A673 (cell line): ENCODE measurements around the gene FGF11. TPM values are rescaled to one million over a fixed set of nuclear protein-coding genes. Genes with fewer than 3 reads are reported as not detected.
"Not testable (repeated sequence)": the region's sequence is repeated elsewhere in the genome, so short reads cannot be mapped to it uniquely, and the experiment has no call there.

Experiments
- BruUV-seq: library from RNA; stranded (reverse); fragments of 400-500 nt; replicated peaks from 2 replicates; lab custom pipeline; 2021; lab: Mats Ljungman, UMichigan
- CTCF ChIA-PET: fragments of 300-600 bp; sonication (Branson Sonifier 250); formaldehyde crosslinking; loops from one replicate; lab custom pipeline; 2022; ENCODE audit warnings: antibody characterized with exemption; lab: Charles Lee
- POLR2A ChIA-PET: fragments of 300-600 bp; sonication (Branson Sonifier 250); formaldehyde crosslinking; loops from one replicate; lab custom pipeline; 2022; ENCODE audit warnings: antibody characterized with exemption; ENCODE audit not compliant: low non-redundant PET; lab: Charles Lee
- DNase-seq: peaks from one replicate; pipeline ENCODE4 v3.0.0-alpha.2; 2015; ENCODE audit warnings: low spot score
- H3K27ac ChIP-seq: fragments of 200-600 bp; sonication (generic); 2 replicates; pipeline ENCODE4 v1.5.1; 2016; ENCODE audit warnings: mixed run types, low read depth, mild to moderate bottlenecking, mixed read lengths, antibody characterized with exemption, low read length; ENCODE audit not compliant: poor library complexity, severe bottlenecking
- H3K27me3 ChIP-seq: fragments of 200-600 bp; sonication (generic); replicated peaks from 2 replicates; pipeline ENCODE4 v1.6.1; 2017; ENCODE audit warnings: mixed run types, low read depth, mild to moderate bottlenecking, mixed read lengths, antibody characterized with exemption, low read length; ENCODE audit not compliant: insufficient read depth, poor library complexity
- H3K36me3 ChIP-seq: fragments of 200-600 bp; sonication (generic); 2 replicates; pipeline ENCODE4 v1.6.1; 2016; ENCODE audit warnings: mixed run types, mild to moderate bottlenecking, mixed read lengths, antibody characterized with exemption, low read length; ENCODE audit not compliant: insufficient read depth, poor library complexity, severe bottlenecking
- H3K4me1 ChIP-seq: fragments of 200-600 bp; sonication (generic); 2 replicates; pipeline ENCODE4 v1.6.1; 2017; ENCODE audit warnings: mixed run types, mild to moderate bottlenecking, mixed read lengths, antibody characterized with exemption, low read length; ENCODE audit not compliant: insufficient read depth, poor library complexity, severe bottlenecking
- H3K4me3 ChIP-seq: fragments of 200-600 bp; sonication (generic); 2 replicates; pipeline ENCODE4 v1.5.1; 2016; ENCODE audit warnings: low read depth, mixed run types, mild to moderate bottlenecking, mixed read lengths, low read length; ENCODE audit not compliant: poor library complexity, severe bottlenecking
- H3K9me3 ChIP-seq: fragments of 200-600 bp; sonication (generic); 2 replicates; pipeline ENCODE4 v1.6.1; 2016; ENCODE audit warnings: mixed run types, low read depth, mild to moderate bottlenecking, mixed read lengths, antibody characterized with exemption, low read length; ENCODE audit not compliant: poor library complexity, severe bottlenecking
- CTCF ChIP-seq: fragments of 300-800, 200-600 bp; sonication (generic); conservative IDR thresholded peaks from 2 replicates; pipeline ENCODE4 v1.5.1; 2017; ENCODE audit warnings: low read depth, mild to moderate bottlenecking, antibody characterized with exemption, low read length, moderate library complexity, mixed read lengths
- EZH2 ChIP-seq: fragments of 200-600 bp; sonication (generic); IDR thresholded peaks from 2 replicates; pipeline ENCODE4 v1.6.1; 2017; ENCODE audit warnings: borderline replicate concordance, low read depth, mild to moderate bottlenecking, mixed read lengths, antibody characterized with exemption, low read length; ENCODE audit not compliant: poor library complexity, severe bottlenecking
- intact Hi-C: fragments of 100-400 bp; cut with micrococcal nuclease; formaldehyde crosslinking; loops from one replicate; pipeline ENCODE4 v1.10.0; 2022; ENCODE audit not compliant: unreplicated experiment
- total RNA-seq: library from RNA; stranded (reverse); gene quantifications from 2 replicates; pipeline ENCODE4 v1.2.3, GENCODE V29; 2021

FGF11 gene
- total RNA-seq, 1 experiment from 2014 or later: 18.2 TPM

- no peaks in the 10 kb centered on the region for H3K27me3 ChIP-seq
- peaks cover 2% of the 10 kb centered on the region for H3K4me1 ChIP-seq
- ChIA-PET CTCF (no interaction called here), POLR2A (no interaction called here)
- H3K4me3 ChIP-seq: no peak overlapping the region
- BruUV-seq: TSS peak; percentile 14
- intact Hi-C loops: no loop called here
- no peak for DNase-seq
- peaks cover 5% of the 10 kb centered on the region for H3K36me3 ChIP-seq
- TF ChIP-seq EZH2: no peak
- no peak for TF ChIP-seq CTCF
- no peaks in the 10 kb centered on the region for H3K9me3 ChIP-seq
- no peak overlapping the region for H3K27ac ChIP-seq
These were observed 32.4 kb downstream of the FGF11 start for GRCh38 chr17:7471729-7472128.

- POLR2A ChIA-PET, intact Hi-C loops: not testable (repeated sequence)
These were observed 35.5 kb downstream of the FGF11 start for GRCh38 chr17:7474767-7475166.

GRCh38 chr17:7475764-7476422 lies 36.6 kb downstream of the FGF11 start:
- Histone ChIP-seq H3K27me3 (no peaks in the 10 kb centered on the region), H3K36me3 (no peaks in the 10 kb centered on the region), H3K27ac (no peak overlapping the region), H3K4me1 (peaks cover 29% of the 10 kb centered on the region), H3K9me3 (no peaks in the 10 kb centered on the region), H3K4me3 (no peak overlapping the region)
- no peak for DNase-seq
- POLR2A ChIA-PET: no interaction called here
- CTCF ChIA-PET: interaction anchor here (0.5 kb wide), 1 partner anchor 175 kb away, joined by 3 read pairs; the partner anchor contains the start of gene ATP1B2
- intact Hi-C loops: no loop called here
- TF ChIP-seq EZH2 (no peak), CTCF (no peak)
- no TSS peak for BruUV-seq

More at GRCh38 chr17:7474767-7475166, 35.5 kb downstream of the FGF11 start:
- H3K27me3 ChIP-seq, H3K4me3 ChIP-seq, H3K9me3 ChIP-seq, DNase-seq, H3K36me3 ChIP-seq, BruUV-seq, CTCF ChIA-PET, H3K27ac ChIP-seq: not testable (repeated sequence)
- H3K4me1 ChIP-seq: peaks cover 22% of the 10 kb centered on the region

GRCh38 chr17:7476494-7476893 lies 37.2 kb downstream of the FGF11 start:
- ChIA-PET POLR2A (no interaction called here), CTCF (no interaction called here)
- Histone ChIP-seq H3K36me3 (no peaks in the 10 kb centered on the region), H3K4me3 (no peak overlapping the region), H3K27ac (no peak overlapping the region), H3K4me1 (peaks cover 29% of the 10 kb centered on the region), H3K9me3 (no peaks in the 10 kb centered on the region), H3K27me3 (no peaks in the 10 kb centered on the region)
- BruUV-seq: no TSS peak
- intact Hi-C loops: no loop called here
- TF ChIP-seq EZH2 (no peak), CTCF (no peak)
- no peak for DNase-seq
